Left lung (tissue), 10 donors: ENCODE measurements around the gene TTLL8. TPM values are rescaled to one million over a fixed set of nuclear protein-coding genes. Genes with fewer than 3 reads are reported as not detected.

Source experiments
- ATAC-seq: fragments of 200-7000 bp; cut with Tn5 transposase; one replicate; pipeline ENCODE4 v1.9.1; 2020; ENCODE audit warnings: moderate library complexity
- DNase-seq, 4 donors: peaks; one replicate each; pipeline ENCODE4 v3.0.0-alpha.2; 2013 to 2020
- H3K27ac ChIP-seq, 2 donors: fragments of 200-600 bp; sonication (generic) in 1 of 2; one replicate each; pipeline versions ENCODE4 v1.5.0 to v1.8.0; 2020 to 2021
- H3K27me3 ChIP-seq, 2 donors: fragments of 200-600 bp; sonication (generic) in 1 of 2; one replicate each; pipeline versions ENCODE4 v1.5.0 to v1.8.0; 2020 to 2021
- H3K36me3 ChIP-seq, 2 donors: fragments of 200-600 bp; sonication (generic) in 1 of 2; one replicate each; pipeline versions ENCODE4 v1.5.0 to v1.8.0; 2020 to 2021
- H3K4me1 ChIP-seq, 2 donors: fragments of 200-600 bp; one replicate each; pipeline ENCODE4 v1.8.0; 2021
- H3K4me3 ChIP-seq, 2 donors: fragments of 200-600 bp; sonication (generic) in 1 of 2; one replicate each; pipeline versions ENCODE4 v1.5.0 to v1.8.0; 2020 to 2021; ENCODE audit warnings: mild to moderate bottlenecking in 1 of 2
- H3K9me3 ChIP-seq, 2 donors: fragments of 200-600 bp; sonication (generic) in 1 of 2; one replicate each; pipeline versions ENCODE4 v1.5.0 to v1.8.0; 2020 to 2021
- CTCF ChIP-seq, 2 donors: fragments of 200-600 bp; sonication (generic) in 1 of 2; IDR thresholded peaks; one replicate each; pipeline versions ENCODE4 v1.5.0 to v1.8.0; 2021; ENCODE audit warnings: antibody characterized with exemption in 2 of 2
- intact Hi-C, 2 donors: fragments of 100-400 bp; cut with DNase I; formaldehyde crosslinking; loops; one replicate each; pipeline versions ENCODE4 v1.11.2 to v1.14.2; 2022
- polyA plus RNA-seq, 6 donors: library from polyadenylated mRNA; unstranded; fragments of 120-200 nt; gene quantifications; one replicate each; pipeline ENCODE4 v1.2.1, GENCODE V29; 2013; ENCODE audit not compliant: insufficient read length in 6 of 6
- total RNA-seq, 2 donors: library from RNA; stranded (reverse); fragmentation: NEBNext Ultra II Directional; extraction: Animal tissue kit (Norgen Biotek cat#: 25700); gene quantifications; one replicate each; pipeline ENCODE4 v1.2.1, GENCODE V29; 2021
- donor health status: DM: no; HTN: yes; CAD: no.
- donor health status: DM: no; HTN: no; CAD: no.

The TTLL8 gene
- total and polyA plus RNA-seq, 8 donors: not detected

- DNase-seq (peak in 1 of 4 donors; percentile 5), ATAC-seq (no peak)
- no peaks in the 10 kb centered on the region for H3K36me3 ChIP-seq
- H3K27me3 ChIP-seq: peaks cover 0 to 26% of the 10 kb centered on the region in 2 donors
- no peak for TF ChIP-seq CTCF (IDR thresholded peaks at IDR 0.05)
- intact Hi-C loops: no loop called here
- H3K4me1 ChIP-seq: no peaks in the 10 kb centered on the region
- no peak overlapping the region for H3K27ac ChIP-seq
- no peak overlapping the region for H3K4me3 ChIP-seq
- H3K9me3 ChIP-seq: no peaks in the 10 kb centered on the region
Measured at GRCh38 chr22:50067244-50067643, 9.1 kb upstream of the TTLL8 start.

- no peak for TF ChIP-seq CTCF (IDR thresholded peaks at IDR 0.05)
- DNase-seq (peak in 1 of 4 donors; percentile 58), ATAC-seq (no peak)
- H3K36me3 ChIP-seq: no peaks in the 10 kb centered on the region
- no peak overlapping the region for H3K4me3 ChIP-seq
- no peaks in the 10 kb centered on the region for H3K9me3 ChIP-seq
- intact Hi-C loops: no loop called here
- no peak overlapping the region for H3K27ac ChIP-seq
- peaks cover 0 to 51% of the 10 kb centered on the region in 2 donors for H3K27me3 ChIP-seq
- peaks cover 2 to 8% of the 10 kb centered on the region in 2 donors for H3K4me1 ChIP-seq
Measured at GRCh38 chr22:50064453-50064852, 6.4 kb upstream of the TTLL8 start.

- intact Hi-C loops: no loop called here
- Histone ChIP-seq H3K27me3 (peaks cover under 1 to 57% of the 10 kb centered on the region in 2 donors), H3K4me1 (peaks cover 5 to 15% of the 10 kb centered on the region in 2 donors), H3K36me3 (no peaks in the 10 kb centered on the region), H3K4me3 (no peak overlapping the region), H3K27ac (no peak overlapping the region), H3K9me3 (no peaks in the 10 kb centered on the region)
- peak in 1 of 4 donors; percentile 57 for DNase-seq
- no peak for TF ChIP-seq CTCF (IDR thresholded peaks at IDR 0.05)
- ATAC-seq: no peak
Measured at GRCh38 chr22:50063589-50064393, 5.7 kb upstream of the TTLL8 start.

- ATAC-seq (no peak), DNase-seq (peak in 1 of 4 donors; percentile 70)
- TF ChIP-seq CTCF (IDR thresholded peaks at IDR 0.05): no peak
- H3K27me3 ChIP-seq: peaks cover 7 to 69% of the 10 kb centered on the region in 2 donors
- no peak overlapping the region for H3K27ac ChIP-seq
- H3K9me3 ChIP-seq: no peaks in the 10 kb centered on the region
- H3K36me3 ChIP-seq: no peaks in the 10 kb centered on the region
- intact Hi-C loops: no loop called here
- no peak overlapping the region for H3K4me3 ChIP-seq
- H3K4me1 ChIP-seq: peaks cover 10 to 20% of the 10 kb centered on the region in 2 donors
Measured at GRCh38 chr22:50062509-50063135, 4.5 kb upstream of the TTLL8 start.

- no peak overlapping the region for H3K27ac ChIP-seq
- DNase-seq (peak in 1 of 4 donors; percentile 56), ATAC-seq (no peak)
- H3K36me3 ChIP-seq: no peaks in the 10 kb centered on the region
- no peak overlapping the region for H3K4me3 ChIP-seq
- no peaks in the 10 kb centered on the region for H3K9me3 ChIP-seq
- peaks cover 10 to 20% of the 10 kb centered on the region in 2 donors for H3K4me1 ChIP-seq
- H3K27me3 ChIP-seq: peaks cover 7 to 72% of the 10 kb centered on the region in 2 donors
- TF ChIP-seq CTCF (IDR thresholded peaks at IDR 0.05): no peak
- intact Hi-C loops: no loop called here
Measured at GRCh38 chr22:50061824-50062355, 3.8 kb upstream of the TTLL8 start.
